H1 (cell line): ENCODE results near the gene MASP1. TPM values are rescaled to one million over a fixed set of nuclear protein-coding genes. Genes with fewer than 3 reads are reported as not detected.

Experiments used
- EZH2 ChIP-seq: fragments of 200-600 bp; sonication (generic); IDR thresholded peaks from 2 replicates; pipeline ENCODE4 v1.7.1; 2012; ENCODE audit warnings: low read depth, mild to moderate bottlenecking, moderate library complexity, low read length, inconsistent platforms; ENCODE audit not compliant: severe bottlenecking
- ZNF274 ChIP-seq: IDR thresholded peaks from 2 replicates; pipeline ENCODE4 v1.7.0; 2012; ENCODE audit warnings: low read length, borderline replicate concordance; ENCODE audit errors: extremely low read depth
- polyA plus RNA-seq, 7 experiments: library from polyadenylated mRNA; depleted of rRNA in 3 of 7; stranded (reverse) in 5 of 7; unstranded in 2 of 7; fragments of >200 nt in 5 of 7; fragments of 200-250 nt in 2 of 7; gene quantifications; 1 replicate in 5 of 7; 2 replicates in 1 of 7; 4 replicates in 1 of 7; pipeline versions ENCODE4 v1.2.1 to v1.2.3, GENCODE V29; 2011 to 2013; ENCODE audit warnings: missing spikeins in 2 of 7, mixed read lengths in 2 of 7
- total RNA-seq: library from RNA; stranded (reverse); fragmentation: NEBNext Ultra II Directional; extraction: Animal tissue kit (Norgen Biotek cat#: 25700); gene quantifications from 2 replicates; pipeline ENCODE4 v1.2.1, GENCODE V29; 2021

MASP1 gene
- total and polyA plus RNA-seq, 2 of the 8 experiments (the other 6 are each of a cell fraction or from before 2014, with no cell fraction given), result 2.7 to 3.5 TPM

GRCh38 chr3:187208159-187208558 lies 83.4 kb downstream of the MASP1 start (continued):
- TF ChIP-seq ZNF274 (no peak), EZH2 (no peak)
